Measurements from ENCODE around the gene LGI2. TPM values are rescaled to one million over a fixed set of nuclear protein-coding genes. Genes with fewer than 3 reads are reported as not detected.

Gene LGI2
- polyA plus RNA-seq (0.36 to 1.2 TPM (median 0.69 TPM) in 3 replicates), polyA minus RNA-seq (0.20 to 1.5 TPM (median 0.35 TPM) in 3 replicates)
- 0.56 TPM for polyA plus RNA-seq (2011; ENCODE audit: low read depth)
- polyA plus RNA-seq (2011; cell fraction: cytosol; rRNA removed), result 0.40 and 0.94 TPM in 2 replicates
- polyA plus RNA-seq (2011; cell fraction: nucleus; rRNA removed), result 0.55 and 0.65 TPM in 2 replicates
- 0.22 and 1.2 TPM in 2 replicates for polyA plus RNA-seq (2012; ENCODE audit: low replicate concordance)
- 0.96 TPM for polyA minus RNA-seq (2011; cell fraction: cytosol; rRNA and poly(A)+ RNA removed)
- polyA minus RNA-seq (2011; cell fraction: nucleus; rRNA and poly(A)+ RNA removed), result 0.21 and 1.2 TPM in 2 replicates

- no peak for FAIRE-seq
- Histone ChIP-seq H3K36me3 (ENCODE audit: control insufficient read depth in 2 of 2, extremely low read depth in 1 of 2, insufficient read depth in 2 of 2, low read length in 2 of 2) (no peaks in the 10 kb centered on the region), H3K9me1 (ENCODE audit: control insufficient read depth, extremely low read depth, insufficient read depth, low read length) (no peaks in the 10 kb centered on the region), H3K4me1 (ENCODE audit: control insufficient read depth, extremely low read depth, insufficient read depth, low read length) (peaks cover 3% of the 10 kb centered on the region), H3K4me2 (ENCODE audit: control insufficient read depth, extremely low read depth, insufficient read depth, low read depth, low read length) (peak within 1 kb of the TSS; percentile 32), H3K79me2 (ENCODE audit: control insufficient read depth, insufficient read depth, low read length) (no peaks in the 10 kb centered on the region), H3K27me3 (ENCODE audit: control insufficient read depth, extremely low read depth, insufficient read depth, low read length) (peaks cover 68% of the 10 kb centered on the region), H3K9ac (ENCODE audit: control insufficient read depth, extremely low read depth, insufficient read depth, low read length) (no peak within 1 kb of the TSS), H3K4me3 (ENCODE audit: control insufficient read depth in 2 of 3, extremely low read depth in 1 of 3, insufficient read depth in 2 of 3, low read depth in 1 of 3, low read length in 3 of 3) (peak within 1 kb of the TSS in 1 of 3 experiments; percentile 25), H4K20me1 (ENCODE audit: control insufficient read depth, extremely low read depth, insufficient read depth, low read length) (no peaks in the 10 kb centered on the region), H3K27ac (ENCODE audit: control insufficient read depth, insufficient read depth, low read length) (no peak within 1 kb of the TSS), H2AFZ (ENCODE audit: control insufficient read depth, low read length) (no peak within 1 kb of the TSS), H3K9me3 (ENCODE audit: control insufficient read depth, low read depth, low read length) (no peaks in the 10 kb centered on the region)
- no peak for DNase-seq (ENCODE audit: low read depth, low spot score)
- dilution Hi-C loops (cut with MboI; ENCODE audit: extremely low pct_ligation_motif_present, low sequenced_read_pairs), result no loop called here
- peak; percentile 72 for TF ChIP-seq EZH2 (IDR thresholded peaks at IDR 0.05; ENCODE audit: low read length)
- no peak for TF ChIP-seq CTCF (optimal IDR thresholded peaks at IDR 0.05 in 1 of 3, IDR thresholded peaks at IDR 0.05 in 1 of 3, conservative IDR thresholded peaks at IDR 0.05 in 1 of 3; ENCODE audit: extremely low read depth in 1 of 3, insufficient read depth in 2 of 3, low read length in 3 of 3)
Observed at GRCh38 chr4:25030277-25031076, at the start of gene LGI2. LGI2 (minus strand) TSS chr4:25030946; CDS start chr4:25030693, 253 bp downstream.

GRCh38 chr4:25078523-25078922 is 47.8 kb upstream of the LGI2 start:
- H3K4me2 ChIP-seq (ENCODE audit: control insufficient read depth, extremely low read depth, insufficient read depth, low read depth, low read length), result no peak overlapping the region
- TF ChIP-seq EZH2 (IDR thresholded peaks at IDR 0.05; ENCODE audit: low read length), result no peak
- no peak for TF ChIP-seq CTCF (optimal IDR thresholded peaks at IDR 0.05 in 1 of 3, IDR thresholded peaks at IDR 0.05 in 1 of 3, conservative IDR thresholded peaks at IDR 0.05 in 1 of 3; ENCODE audit: extremely low read depth in 1 of 3, insufficient read depth in 2 of 3, low read length in 3 of 3)

More at GRCh38 chr4:25078523-25078922, 47.8 kb upstream of the LGI2 start:
- Histone ChIP-seq H3K27ac (ENCODE audit: control insufficient read depth, insufficient read depth, low read length) (no peak overlapping the region), H3K9ac (ENCODE audit: control insufficient read depth, extremely low read depth, insufficient read depth, low read length) (no peak overlapping the region), H3K79me2 (ENCODE audit: control insufficient read depth, insufficient read depth, low read length) (no peaks in the 10 kb centered on the region), H2AFZ (ENCODE audit: control insufficient read depth, low read length) (no peak overlapping the region), H4K20me1 (ENCODE audit: control insufficient read depth, extremely low read depth, insufficient read depth, low read length) (no peaks in the 10 kb centered on the region), H3K4me3 (ENCODE audit: control insufficient read depth in 2 of 3, extremely low read depth in 1 of 3, insufficient read depth in 2 of 3, low read depth in 1 of 3, low read length in 3 of 3) (no peak overlapping the region), H3K9me1 (ENCODE audit: control insufficient read depth, extremely low read depth, insufficient read depth, low read length) (no peaks in the 10 kb centered on the region), H3K27me3 (ENCODE audit: control insufficient read depth, extremely low read depth, insufficient read depth, low read length) (peaks cover 18% of the 10 kb centered on the region), H3K9me3 (ENCODE audit: control insufficient read depth, low read depth, low read length) (no peaks in the 10 kb centered on the region), H3K4me1 (ENCODE audit: control insufficient read depth, extremely low read depth, insufficient read depth, low read length) (no peaks in the 10 kb centered on the region), H3K36me3 (ENCODE audit: control insufficient read depth in 2 of 2, extremely low read depth in 1 of 2, insufficient read depth in 2 of 2, low read length in 2 of 2) (no peaks in the 10 kb centered on the region)
- FAIRE-seq (no peak), DNase-seq (ENCODE audit: low read depth, low spot score) (no peak)
- dilution Hi-C loops (cut with MboI; ENCODE audit: extremely low pct_ligation_motif_present, low sequenced_read_pairs), result no loop called here
